HUES6 (cell line): Measurements from ENCODE around the gene CEP162.
A peak's percentile ranks its signal among the peaks of the same experiment; 100 is the strongest.
"Not testable (repeated sequence)": the region's sequence is repeated elsewhere in the genome, so short reads cannot be mapped to it uniquely, and the experiment has no call there.

Source experiments
- H3K27ac ChIP-seq: 2 replicates; pipeline ENCODE4 v1.7.0; 2013; ENCODE audit warnings: low read depth, mild to moderate bottlenecking, low read length, inconsistent platforms
- H3K27me3 ChIP-seq: 2 replicates; pipeline ENCODE4 v1.6.1; 2013; ENCODE audit warnings: low read length; ENCODE audit not compliant: control insufficient read depth, insufficient read depth
- H3K36me3 ChIP-seq: 2 replicates; pipeline ENCODE4 v1.6.1; 2013; ENCODE audit warnings: low read length; ENCODE audit not compliant: control insufficient read depth, insufficient read depth
- H3K4me1 ChIP-seq: 2 replicates; pipeline ENCODE4 v1.6.1; 2013; ENCODE audit warnings: low read length; ENCODE audit not compliant: control insufficient read depth, insufficient read depth
- H3K4me3 ChIP-seq: 2 replicates; pipeline ENCODE4 v1.5.1; 2013; ENCODE audit warnings: low read depth, low read length
- H3K9ac ChIP-seq: one replicate; pipeline ENCODE4 v1.6.1; 2013; ENCODE audit warnings: mild to moderate bottlenecking, low read length
- H3K9me3 ChIP-seq: 2 replicates; pipeline ENCODE4 v1.6.1; 2013; ENCODE audit warnings: low read depth, low read length; ENCODE audit not compliant: control insufficient read depth, insufficient read depth

The CEP162 gene

GRCh38 chr6:84151669-84152068, 75.8 kb downstream of the CEP162 start:
- H3K9ac ChIP-seq, result no peak overlapping the region
- no peaks in the 10 kb centered on the region for H3K9me3 ChIP-seq
- H3K27ac ChIP-seq, result no peak overlapping the region
- no peaks in the 10 kb centered on the region for H3K27me3 ChIP-seq
- H3K36me3 ChIP-seq, result peaks cover 12% of the 10 kb centered on the region
- H3K4me3 ChIP-seq, result no peak overlapping the region
- no peaks in the 10 kb centered on the region for H3K4me1 ChIP-seq

- no peak overlapping the region for H3K4me3 ChIP-seq
- no peak overlapping the region for H3K27ac ChIP-seq
- H3K4me1 ChIP-seq, result no peaks in the 10 kb centered on the region
Measured at GRCh38 chr6:84150705-84151104, 76.7 kb downstream of the CEP162 start.

GRCh38 chr6:84141521-84141920, 85.9 kb downstream of the CEP162 start:
- no peaks in the 10 kb centered on the region for H3K9me3 ChIP-seq
- no peak overlapping the region for H3K4me3 ChIP-seq
- no peaks in the 10 kb centered on the region for H3K27me3 ChIP-seq
- H3K4me1 ChIP-seq, result peaks cover 22% of the 10 kb centered on the region
- no peak overlapping the region for H3K27ac ChIP-seq
- no peak overlapping the region for H3K9ac ChIP-seq
- H3K36me3 ChIP-seq, result no peaks in the 10 kb centered on the region

More at GRCh38 chr6:84150705-84151104, 76.7 kb downstream of the CEP162 start:
- Histone ChIP-seq H3K9ac (no peak overlapping the region), H3K27me3 (no peaks in the 10 kb centered on the region), H3K9me3 (no peaks in the 10 kb centered on the region), H3K36me3 (peaks cover 12% of the 10 kb centered on the region)

- Histone ChIP-seq H3K4me3 (no peak overlapping the region), H3K27ac (0 out of 2 replicates have a peak overlapping the region, but pooled peaks have one; percentile 2), H3K9ac (no peak overlapping the region), H3K9me3 (peaks cover 3% of the 10 kb centered on the region), H3K27me3 (no peaks in the 10 kb centered on the region), H3K4me1 (peaks cover 22% of the 10 kb centered on the region), H3K36me3 (0 out of 2 replicates have a peak, but pooled peaks cover 3% of the 10 kb centered on the region)
Measured at GRCh38 chr6:84139311-84139710, 88.1 kb downstream of the CEP162 start.

- peaks cover 10% of the 10 kb centered on the region; the same call in 1 of the 2 replicates for H3K36me3 ChIP-seq
- no peak overlapping the region for H3K9ac ChIP-seq
- H3K27me3 ChIP-seq, result no peaks in the 10 kb centered on the region
- H3K27ac ChIP-seq, result no peak overlapping the region
- H3K4me3 ChIP-seq, result no peak overlapping the region
- H3K9me3 ChIP-seq, result peaks cover 14% of the 10 kb centered on the region
- H3K4me1 ChIP-seq, result peaks cover 22% of the 10 kb centered on the region
Measured at GRCh38 chr6:84137989-84138575, 89.4 kb downstream of the CEP162 start.

- H3K9ac ChIP-seq, result no peak overlapping the region
- H3K36me3 ChIP-seq, result peaks cover 10% of the 10 kb centered on the region; the same call in 1 of the 2 replicates
- no peak overlapping the region for H3K27ac ChIP-seq
- no peaks in the 10 kb centered on the region for H3K27me3 ChIP-seq
- H3K9me3 ChIP-seq, result peaks cover 17% of the 10 kb centered on the region
- no peak overlapping the region for H3K4me3 ChIP-seq
- H3K4me1 ChIP-seq, result peaks cover 20% of the 10 kb centered on the region
Measured at GRCh38 chr6:84137051-84137375, 90.4 kb downstream of the CEP162 start.

- peaks cover 10% of the 10 kb centered on the region; the same call in 1 of the 2 replicates for H3K36me3 ChIP-seq
- H3K4me1 ChIP-seq, result peaks cover 15% of the 10 kb centered on the region
- no peak overlapping the region for H3K9ac ChIP-seq
- peaks cover 17% of the 10 kb centered on the region for H3K9me3 ChIP-seq
- H3K27ac ChIP-seq, result no peak overlapping the region
- H3K4me3 ChIP-seq, result no peak overlapping the region
- no peaks in the 10 kb centered on the region for H3K27me3 ChIP-seq
Measured at GRCh38 chr6:84136364-84137050, 90.9 kb downstream of the CEP162 start.

GRCh38 chr6:84135291-84135690, 92.2 kb downstream of the CEP162 start:
- H3K27ac ChIP-seq, result no peak overlapping the region
- no peaks in the 10 kb centered on the region for H3K27me3 ChIP-seq
- H3K4me1 ChIP-seq, result peaks cover 12% of the 10 kb centered on the region
- no peak overlapping the region for H3K4me3 ChIP-seq
- H3K9me3 ChIP-seq, result peaks cover 17% of the 10 kb centered on the region
- H3K36me3 ChIP-seq, result peaks cover 10% of the 10 kb centered on the region; the same call in 1 of the 2 replicates
- no peak overlapping the region for H3K9ac ChIP-seq

GRCh38 chr6:84133385-84133784, 94.1 kb downstream of the CEP162 start:
- H3K27me3 ChIP-seq, H3K4me1 ChIP-seq, H3K27ac ChIP-seq, H3K4me3 ChIP-seq, H3K36me3 ChIP-seq, H3K9ac ChIP-seq: not testable (repeated sequence)
- peaks cover 17% of the 10 kb centered on the region for H3K9me3 ChIP-seq

GRCh38 chr6:84129588-84129987, 97.9 kb downstream of the CEP162 start:
- Histone ChIP-seq H3K36me3 (peaks cover 20% of the 10 kb centered on the region; the same call in 1 of the 2 replicates), H3K9me3 (peaks cover 17% of the 10 kb centered on the region)
- not testable (repeated sequence) for H3K27me3 ChIP-seq, H3K9ac ChIP-seq, H3K27ac ChIP-seq, H3K4me3 ChIP-seq, H3K4me1 ChIP-seq

GRCh38 chr6:84123186-84123585, 104.3 kb downstream of the CEP162 start:
- Histone ChIP-seq H3K36me3 (peaks cover 13% of the 10 kb centered on the region; the same call in 1 of the 2 replicates), H3K4me3 (no peak overlapping the region), H3K27me3 (no peaks in the 10 kb centered on the region), H3K4me1 (no peaks in the 10 kb centered on the region), H3K9me3 (no peaks in the 10 kb centered on the region), H3K27ac (no peak overlapping the region), H3K9ac (no peak overlapping the region)
